Osteoblast (primary cell): ENCODE measurements around the gene PSD. TPM values are rescaled to one million over a fixed set of nuclear protein-coding genes. Genes with fewer than 3 reads are reported as not detected.
A peak's percentile ranks its signal among the peaks of the same experiment; 100 is the strongest.

ENCODE experiments used
- DNase-seq: peaks from one replicate; pipeline ENCODE4 v3.0.0; 2011; ENCODE audit warnings: low spot score, mixed read lengths; ENCODE audit not compliant: insufficient read length; ENCODE audit errors: missing footprints
- H2AFZ ChIP-seq: 2 replicates; pipeline ENCODE4 v1.6.0; 2011; ENCODE audit warnings: mild to moderate bottlenecking, low read length
- H3K27ac ChIP-seq: 2 replicates; pipeline ENCODE4 v1.5.1; 2011; ENCODE audit warnings: mild to moderate bottlenecking, low read depth, low read length, moderate library complexity
- H3K27me3 ChIP-seq: 2 replicates; pipeline ENCODE4 v1.6.0; 2012; ENCODE audit warnings: mild to moderate bottlenecking, control low read depth, inconsistent platforms, low read length, moderate library complexity; ENCODE audit not compliant: insufficient read depth
- H3K36me3 ChIP-seq: 2 replicates; pipeline ENCODE4 v1.5.1; 2011; ENCODE audit warnings: mild to moderate bottlenecking, low read length, control low read depth, moderate library complexity; ENCODE audit not compliant: insufficient read depth
- H3K4me1 ChIP-seq: 2 replicates; pipeline ENCODE4 v1.5.1; 2011; ENCODE audit warnings: mild to moderate bottlenecking, low read length, control low read depth, moderate library complexity; ENCODE audit not compliant: insufficient read depth
- H3K4me2 ChIP-seq: 2 replicates; pipeline ENCODE4 v1.6.0; 2011; ENCODE audit warnings: mild to moderate bottlenecking, low read length; ENCODE audit not compliant: insufficient read depth
- H3K4me3 ChIP-seq: fragments of 200-600 bp; sonication (generic); 3 replicates; pipeline ENCODE4 v1.5.1; 2012; ENCODE audit warnings: mild to moderate bottlenecking, low read length, inconsistent platforms; ENCODE audit not compliant: insufficient read depth
- H3K79me2 ChIP-seq: 2 replicates; pipeline ENCODE4 v1.6.0; 2012; ENCODE audit warnings: mild to moderate bottlenecking, low read length, control low read depth, inconsistent platforms; ENCODE audit not compliant: insufficient read depth
- H3K9me3 ChIP-seq: 2 replicates; pipeline ENCODE4 v1.5.1; 2011; ENCODE audit warnings: low read depth, low read length, control low read depth
- H4K20me1 ChIP-seq: 2 replicates; pipeline ENCODE4 v1.6.0; 2012; ENCODE audit warnings: mild to moderate bottlenecking, low read length, control low read depth; ENCODE audit not compliant: insufficient read depth
- total RNA-seq: library from RNA; depleted of rRNA; stranded (reverse); fragments of >200 nt; gene quantifications from 2 replicates; pipeline ENCODE4 v1.2.3, GENCODE V29; 2012
- TF ChIP-seq, protein P1 (sequence below): IDR thresholded peaks from 2 replicates; pipeline ENCODE4 v1.5.1; 2011; ENCODE audit warnings: mild to moderate bottlenecking, low read depth, low read length, moderate library complexity; ENCODE audit errors: extremely low read depth

Gene PSD
- total RNA-seq, 1 donor: 0.72 TPM

DNA sequence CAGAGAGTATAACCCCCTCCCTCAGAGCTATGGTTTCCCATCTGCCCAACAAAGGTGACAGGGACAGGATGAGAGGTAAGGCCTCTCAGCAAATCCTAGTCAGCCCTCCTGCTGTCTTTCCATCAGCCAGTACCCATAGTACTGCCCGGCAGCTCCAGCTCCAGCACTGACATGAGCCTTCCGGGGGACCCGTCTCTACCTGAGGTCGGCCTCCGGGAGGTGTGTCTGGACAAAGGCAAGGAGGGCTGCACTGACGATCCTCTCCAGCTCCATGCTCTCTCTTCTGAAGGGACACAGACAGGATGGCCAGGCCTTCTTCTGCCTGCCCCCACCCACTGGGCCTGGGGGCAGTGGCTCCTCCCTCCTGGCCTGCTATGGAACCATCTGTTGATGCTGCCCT, 6.3 kb upstream of the PSD start:
- H2AFZ ChIP-seq: no peak overlapping the region
- peaks cover 12% of the 10 kb centered on the region for H4K20me1 ChIP-seq
- DNase-seq: no peak
- peaks cover 10% of the 10 kb centered on the region for H3K36me3 ChIP-seq
- H3K4me2 ChIP-seq: no peak overlapping the region
- peaks cover 26% of the 10 kb centered on the region for H3K4me1 ChIP-seq
- H3K4me3 ChIP-seq: no peak overlapping the region
- TF ChIP-seq, protein P1, sequence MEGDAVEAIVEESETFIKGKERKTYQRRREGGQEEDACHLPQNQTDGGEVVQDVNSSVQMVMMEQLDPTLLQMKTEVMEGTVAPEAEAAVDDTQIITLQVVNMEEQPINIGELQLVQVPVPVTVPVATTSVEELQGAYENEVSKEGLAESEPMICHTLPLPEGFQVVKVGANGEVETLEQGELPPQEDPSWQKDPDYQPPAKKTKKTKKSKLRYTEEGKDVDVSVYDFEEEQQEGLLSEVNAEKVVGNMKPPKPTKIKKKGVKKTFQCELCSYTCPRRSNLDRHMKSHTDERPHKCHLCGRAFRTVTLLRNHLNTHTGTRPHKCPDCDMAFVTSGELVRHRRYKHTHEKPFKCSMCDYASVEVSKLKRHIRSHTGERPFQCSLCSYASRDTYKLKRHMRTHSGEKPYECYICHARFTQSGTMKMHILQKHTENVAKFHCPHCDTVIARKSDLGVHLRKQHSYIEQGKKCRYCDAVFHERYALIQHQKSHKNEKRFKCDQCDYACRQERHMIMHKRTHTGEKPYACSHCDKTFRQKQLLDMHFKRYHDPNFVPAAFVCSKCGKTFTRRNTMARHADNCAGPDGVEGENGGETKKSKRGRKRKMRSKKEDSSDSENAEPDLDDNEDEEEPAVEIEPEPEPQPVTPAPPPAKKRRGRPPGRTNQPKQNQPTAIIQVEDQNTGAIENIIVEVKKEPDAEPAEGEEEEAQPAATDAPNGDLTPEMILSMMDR: no peak
- H3K79me2 ChIP-seq: peaks cover 18% of the 10 kb centered on the region
- no peak overlapping the region for H3K27ac ChIP-seq
- no peaks in the 10 kb centered on the region for H3K9me3 ChIP-seq
- H3K27me3 ChIP-seq: no peaks in the 10 kb centered on the region

DNA sequence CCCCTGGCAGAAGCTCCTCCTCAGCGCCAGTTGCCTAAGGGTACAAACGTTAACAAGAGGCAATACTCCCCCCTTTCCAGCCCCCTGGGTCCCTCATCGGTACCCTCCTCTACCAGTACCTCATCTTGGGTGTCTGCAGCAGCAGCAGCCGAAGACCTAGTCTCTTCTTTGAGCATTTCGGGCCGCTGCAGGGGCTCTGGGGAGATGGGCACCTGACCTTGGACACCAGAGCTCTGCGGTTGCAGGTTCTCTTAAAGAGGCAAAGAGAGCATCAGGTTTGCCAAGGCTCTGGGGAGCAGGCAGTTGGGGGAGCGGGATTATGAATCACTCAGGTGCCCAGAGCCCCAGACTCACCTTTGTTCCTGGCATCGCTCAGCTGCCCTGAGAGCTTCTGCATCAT, 5.6 kb upstream of the PSD start:
- H3K4me2 ChIP-seq: no peak overlapping the region
- DNase-seq: peak; percentile 54
- peaks cover 29% of the 10 kb centered on the region for H3K4me1 ChIP-seq
- no peaks in the 10 kb centered on the region for H3K9me3 ChIP-seq
- H3K4me3 ChIP-seq: no peak overlapping the region
- no peak overlapping the region for H2AFZ ChIP-seq
- peaks cover 2% of the 10 kb centered on the region for H3K27me3 ChIP-seq
- H4K20me1 ChIP-seq: peaks cover 12% of the 10 kb centered on the region
- peaks cover 18% of the 10 kb centered on the region for H3K79me2 ChIP-seq
- no peak overlapping the region for H3K27ac ChIP-seq
- peaks cover 10% of the 10 kb centered on the region for H3K36me3 ChIP-seq
- TF ChIP-seq, protein P1: no peak

DNA sequence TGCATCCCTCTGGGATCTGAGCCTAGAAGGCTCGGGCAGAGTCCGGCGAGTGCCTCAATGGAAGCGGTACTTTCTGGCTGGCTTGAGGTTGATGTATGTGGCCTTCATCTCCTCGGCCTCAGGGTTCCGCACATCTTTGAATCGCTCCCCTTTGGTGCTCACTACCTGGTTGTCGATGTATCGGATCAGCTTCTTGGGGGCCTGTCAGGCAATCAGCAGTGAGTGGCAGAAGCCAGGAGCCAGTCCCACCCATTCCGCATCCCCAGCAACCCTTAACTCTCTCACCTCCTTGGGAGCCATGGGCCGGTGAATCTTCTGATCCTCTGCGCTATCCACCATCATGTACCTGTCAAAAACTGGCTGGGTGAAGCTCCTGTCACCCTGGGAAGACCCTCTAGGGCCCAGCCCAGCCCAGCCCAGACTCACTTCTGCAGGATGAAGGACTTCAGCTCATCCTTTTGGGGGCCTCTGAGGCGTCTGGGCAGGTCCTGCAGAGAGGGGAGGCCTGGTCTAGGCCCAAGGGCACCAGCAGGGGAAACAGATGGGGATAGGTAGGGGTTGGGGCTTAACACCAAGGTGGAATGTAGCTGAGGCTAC, 4.9 kb upstream of the PSD start:
- Histone ChIP-seq H3K79me2 (peaks cover 18% of the 10 kb centered on the region), H3K36me3 (peaks cover 10% of the 10 kb centered on the region), H3K4me1 (peaks cover 29% of the 10 kb centered on the region), H3K27me3 (peaks cover 5% of the 10 kb centered on the region), H2AFZ (no peak overlapping the region), H3K27ac (no peak overlapping the region), H3K4me3 (no peak overlapping the region), H4K20me1 (peaks cover 12% of the 10 kb centered on the region), H3K4me2 (no peak overlapping the region), H3K9me3 (no peaks in the 10 kb centered on the region)
- DNase-seq: peak; percentile 78
- TF ChIP-seq, protein P1: no peak

DNA sequence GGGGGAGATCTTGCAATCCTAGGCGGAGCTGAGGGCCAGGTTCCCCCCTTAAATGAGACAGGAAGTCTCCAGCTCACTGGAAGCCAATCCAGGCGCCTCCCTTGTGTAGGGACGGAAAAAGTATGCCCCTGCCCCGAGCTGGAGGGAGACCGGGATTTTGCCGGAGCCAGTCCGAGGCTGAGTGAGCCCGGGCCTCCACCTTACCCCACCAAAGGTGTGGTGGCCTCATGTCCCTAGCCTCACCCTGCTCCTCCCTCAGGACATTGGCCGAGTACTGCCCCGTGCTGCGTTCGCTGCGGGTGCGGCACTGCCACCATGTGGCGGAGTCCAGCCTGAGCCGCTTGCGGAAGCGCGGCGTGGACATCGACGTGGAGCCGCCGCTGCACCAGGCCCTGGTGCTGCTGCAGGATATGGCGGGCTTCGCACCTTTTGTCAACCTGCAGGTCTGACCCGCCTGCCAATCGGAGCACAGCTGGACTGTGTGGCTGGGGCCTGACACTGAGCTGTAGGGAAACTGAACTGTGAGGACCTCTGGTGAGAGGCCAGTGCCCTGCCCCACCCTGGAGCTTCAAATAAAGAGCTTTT, 4.1 kb upstream of the PSD start:
- H3K79me2 ChIP-seq: peaks cover 18% of the 10 kb centered on the region
- H3K4me2 ChIP-seq: peak overlapping the region; percentile 89
- H4K20me1 ChIP-seq: peaks cover 12% of the 10 kb centered on the region
- no peak overlapping the region for H3K27ac ChIP-seq
- peaks cover 10% of the 10 kb centered on the region for H3K36me3 ChIP-seq
- TF ChIP-seq, protein P1: peak; percentile 72
- H2AFZ ChIP-seq: peak overlapping the region; percentile 60
- H3K4me1 ChIP-seq: peaks cover 29% of the 10 kb centered on the region
- no peaks in the 10 kb centered on the region for H3K9me3 ChIP-seq
- H3K4me3 ChIP-seq: peak overlapping the region; percentile 78
- peaks cover 12% of the 10 kb centered on the region for H3K27me3 ChIP-seq
- DNase-seq: peak; percentile 98
